ENCODE measurements around the gene ELL2. TPM values are rescaled to one million over a fixed set of nuclear protein-coding genes. Genes with fewer than 3 reads are reported as not detected.

ELL2 gene
- total RNA-seq, 1 donor from 2014 or later = 118 TPM

DNA sequence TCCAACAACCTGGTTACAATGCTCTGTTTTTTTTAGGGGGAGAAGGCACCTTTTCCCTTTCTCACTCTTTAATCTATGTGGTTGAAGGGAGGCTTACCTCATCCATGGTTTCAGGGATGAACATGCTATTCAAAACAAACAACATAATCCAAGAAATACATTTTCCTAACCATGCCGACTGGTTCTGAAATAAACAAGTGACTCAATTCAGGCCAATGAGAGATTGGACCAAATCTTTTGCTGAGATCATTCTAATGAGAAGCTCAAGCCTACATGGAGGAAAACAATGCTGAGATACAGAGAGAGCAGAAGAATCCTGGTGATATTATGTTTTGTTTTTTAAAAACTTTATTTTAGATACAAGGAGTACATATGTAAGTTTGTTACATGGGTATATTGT lies 46.8 kb upstream of the ELL2 start:
- no peak overlapping the region for H2AFZ ChIP-seq (ENCODE audit: low read depth, low read length)
- DNase-seq (ENCODE audit: low read depth) = no peak
- no peak overlapping the region for H3K9ac ChIP-seq (ENCODE audit: low read length)
- no peaks in the 10 kb centered on the region for H3K4me1 ChIP-seq (ENCODE audit: insufficient read depth, low read length)
- H3K79me2 ChIP-seq (ENCODE audit: insufficient read depth, low read length) = no peaks in the 10 kb centered on the region
- H3K9me3 Mint-ChIP-seq (ENCODE audit: unreplicated experiment) = peaks cover 4% of the 10 kb centered on the region
- no peak overlapping the region for H3K4me2 ChIP-seq (ENCODE audit: low read length)
- H3K27me3 ChIP-seq (ENCODE audit: insufficient read depth, low read length) = no peaks in the 10 kb centered on the region
- H3K4me1 Mint-ChIP-seq (ENCODE audit: low read depth, unreplicated experiment) = peaks cover 6% of the 10 kb centered on the region
- H3K36me3 Mint-ChIP-seq (ENCODE audit: low read depth, unreplicated experiment) = no peaks in the 10 kb centered on the region
- H3K4me3 Mint-ChIP-seq (ENCODE audit: unreplicated experiment) = no peak overlapping the region
- H3K27ac Mint-ChIP-seq (ENCODE audit: unreplicated experiment) = peak overlapping the region; percentile 15
- H3K36me3 ChIP-seq (ENCODE audit: insufficient read depth, low read length) = no peaks in the 10 kb centered on the region
- no peaks in the 10 kb centered on the region for H3K27me3 Mint-ChIP-seq (ENCODE audit: low read depth, unreplicated experiment)
- H4K20me1 ChIP-seq (ENCODE audit: insufficient read depth, low read length) = no peaks in the 10 kb centered on the region
- no peak overlapping the region for H3K27ac ChIP-seq (ENCODE audit: low read depth, low read length)
- H3K9me3 ChIP-seq (ENCODE audit: insufficient read depth, low read depth, low read length) = no peaks in the 10 kb centered on the region
- TF ChIP-seq, protein P1, sequence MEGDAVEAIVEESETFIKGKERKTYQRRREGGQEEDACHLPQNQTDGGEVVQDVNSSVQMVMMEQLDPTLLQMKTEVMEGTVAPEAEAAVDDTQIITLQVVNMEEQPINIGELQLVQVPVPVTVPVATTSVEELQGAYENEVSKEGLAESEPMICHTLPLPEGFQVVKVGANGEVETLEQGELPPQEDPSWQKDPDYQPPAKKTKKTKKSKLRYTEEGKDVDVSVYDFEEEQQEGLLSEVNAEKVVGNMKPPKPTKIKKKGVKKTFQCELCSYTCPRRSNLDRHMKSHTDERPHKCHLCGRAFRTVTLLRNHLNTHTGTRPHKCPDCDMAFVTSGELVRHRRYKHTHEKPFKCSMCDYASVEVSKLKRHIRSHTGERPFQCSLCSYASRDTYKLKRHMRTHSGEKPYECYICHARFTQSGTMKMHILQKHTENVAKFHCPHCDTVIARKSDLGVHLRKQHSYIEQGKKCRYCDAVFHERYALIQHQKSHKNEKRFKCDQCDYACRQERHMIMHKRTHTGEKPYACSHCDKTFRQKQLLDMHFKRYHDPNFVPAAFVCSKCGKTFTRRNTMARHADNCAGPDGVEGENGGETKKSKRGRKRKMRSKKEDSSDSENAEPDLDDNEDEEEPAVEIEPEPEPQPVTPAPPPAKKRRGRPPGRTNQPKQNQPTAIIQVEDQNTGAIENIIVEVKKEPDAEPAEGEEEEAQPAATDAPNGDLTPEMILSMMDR (IDR thresholded peaks at IDR 0.05; ENCODE audit: insufficient read depth, low read depth, low read length) = no peak
- TF ChIP-seq EZH2 (IDR thresholded peaks at IDR 0.05; ENCODE audit: insufficient read depth, low read length) = no peak
- H3K4me3 ChIP-seq (ENCODE audit: insufficient read depth, low read depth, low read length) = no peak overlapping the region
- no peak for FAIRE-seq

DNA sequence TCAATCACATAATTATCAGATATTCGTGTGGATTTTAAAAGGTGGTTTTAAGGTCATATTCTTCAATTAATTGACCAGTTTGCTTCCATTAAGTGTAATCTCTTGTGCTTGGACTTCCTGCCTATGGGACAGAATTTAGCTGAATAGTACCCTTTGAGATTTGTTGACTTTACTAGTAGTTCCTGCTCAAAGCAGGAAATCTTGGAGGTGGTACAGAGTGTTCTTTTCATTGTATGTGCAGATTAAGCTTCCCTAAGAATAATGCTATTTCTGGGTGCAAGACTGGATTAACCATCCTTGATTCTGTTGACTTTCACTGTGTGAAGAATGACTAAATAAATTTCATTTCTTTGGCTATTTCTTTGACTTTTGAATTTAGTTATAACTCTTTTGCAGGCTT lies 45.4 kb upstream of the ELL2 start:
- no peak overlapping the region for H3K4me3 Mint-ChIP-seq (ENCODE audit: unreplicated experiment)
- Histone ChIP-seq H3K4me3 (ENCODE audit: insufficient read depth, low read depth, low read length) (no peak overlapping the region), H3K36me3 (ENCODE audit: insufficient read depth, low read length) (no peaks in the 10 kb centered on the region), H3K9me3 (ENCODE audit: insufficient read depth, low read depth, low read length) (no peaks in the 10 kb centered on the region), H3K9ac (ENCODE audit: low read length) (no peak overlapping the region), H4K20me1 (ENCODE audit: insufficient read depth, low read length) (no peaks in the 10 kb centered on the region), H3K27me3 (ENCODE audit: insufficient read depth, low read length) (no peaks in the 10 kb centered on the region), H3K4me1 (ENCODE audit: insufficient read depth, low read length) (no peaks in the 10 kb centered on the region), H3K4me2 (ENCODE audit: low read length) (no peak overlapping the region), H2AFZ (ENCODE audit: low read depth, low read length) (no peak overlapping the region), H3K79me2 (ENCODE audit: insufficient read depth, low read length) (no peaks in the 10 kb centered on the region), H3K27ac (ENCODE audit: low read depth, low read length) (no peak overlapping the region)
- TF ChIP-seq EZH2 (IDR thresholded peaks at IDR 0.05; ENCODE audit: insufficient read depth, low read length) = no peak
- TF ChIP-seq, protein P1 (IDR thresholded peaks at IDR 0.05; ENCODE audit: insufficient read depth, low read depth, low read length) = no peak
- no peaks in the 10 kb centered on the region for H3K27me3 Mint-ChIP-seq (ENCODE audit: low read depth, unreplicated experiment)
- peaks cover 4% of the 10 kb centered on the region for H3K9me3 Mint-ChIP-seq (ENCODE audit: unreplicated experiment)
- no peak for DNase-seq (ENCODE audit: low read depth)
- H3K4me1 Mint-ChIP-seq (ENCODE audit: low read depth, unreplicated experiment) = peaks cover 6% of the 10 kb centered on the region
- no peak overlapping the region for H3K27ac Mint-ChIP-seq (ENCODE audit: unreplicated experiment)
- FAIRE-seq = no peak
- H3K36me3 Mint-ChIP-seq (ENCODE audit: low read depth, unreplicated experiment) = no peaks in the 10 kb centered on the region

DNA sequence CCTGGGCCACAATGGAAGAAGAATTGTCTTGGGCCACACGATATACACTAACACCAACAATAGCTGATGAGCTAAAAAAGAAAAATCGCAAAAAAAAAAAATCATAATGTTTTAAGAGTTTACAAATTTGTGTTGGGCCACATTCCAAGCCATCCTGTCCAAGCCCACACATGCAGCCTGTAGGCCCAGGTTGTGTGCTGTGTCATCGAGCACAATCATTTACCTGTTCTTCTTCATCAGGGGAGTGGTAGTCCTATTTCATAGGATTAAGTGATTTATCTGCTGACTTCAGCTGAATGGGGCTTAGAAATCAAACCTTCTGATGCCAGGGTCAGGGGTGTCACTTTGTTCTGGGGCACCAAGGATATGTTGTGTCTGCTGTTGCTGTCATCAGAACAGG lies 44.6 kb upstream of the ELL2 start:
- no peak overlapping the region for H2AFZ ChIP-seq (ENCODE audit: low read depth, low read length)
- no peak overlapping the region for H3K4me2 ChIP-seq (ENCODE audit: low read length)
- no peak overlapping the region for H3K27ac ChIP-seq (ENCODE audit: low read depth, low read length)
- no peaks in the 10 kb centered on the region for H3K36me3 ChIP-seq (ENCODE audit: insufficient read depth, low read length)
- no peak overlapping the region for H3K9ac ChIP-seq (ENCODE audit: low read length)
- peaks cover 10% of the 10 kb centered on the region for H3K4me1 Mint-ChIP-seq (ENCODE audit: low read depth, unreplicated experiment)
- H3K79me2 ChIP-seq (ENCODE audit: insufficient read depth, low read length) = no peaks in the 10 kb centered on the region
- no peaks in the 10 kb centered on the region for H3K4me1 ChIP-seq (ENCODE audit: insufficient read depth, low read length)
- FAIRE-seq (no peak), DNase-seq (ENCODE audit: low read depth) (no peak)
- no peaks in the 10 kb centered on the region for H3K9me3 ChIP-seq (ENCODE audit: insufficient read depth, low read depth, low read length)
- no peak overlapping the region for H3K4me3 Mint-ChIP-seq (ENCODE audit: unreplicated experiment)
- H3K36me3 Mint-ChIP-seq (ENCODE audit: low read depth, unreplicated experiment) = no peaks in the 10 kb centered on the region
- no peaks in the 10 kb centered on the region for H3K27me3 Mint-ChIP-seq (ENCODE audit: low read depth, unreplicated experiment)
- H3K9me3 Mint-ChIP-seq (ENCODE audit: unreplicated experiment) = peaks cover 4% of the 10 kb centered on the region
- TF ChIP-seq EZH2 (IDR thresholded peaks at IDR 0.05; ENCODE audit: insufficient read depth, low read length) = no peak
- TF ChIP-seq, protein P1 (IDR thresholded peaks at IDR 0.05; ENCODE audit: insufficient read depth, low read depth, low read length) = no peak
- no peaks in the 10 kb centered on the region for H3K27me3 ChIP-seq (ENCODE audit: insufficient read depth, low read length)
- no peak overlapping the region for H3K27ac Mint-ChIP-seq (ENCODE audit: unreplicated experiment)
- no peak overlapping the region for H3K4me3 ChIP-seq (ENCODE audit: insufficient read depth, low read depth, low read length)
- no peaks in the 10 kb centered on the region for H4K20me1 ChIP-seq (ENCODE audit: insufficient read depth, low read length)

All from astrocyte (in vitro differentiated cells and primary cell).